ENCODE data around the gene SLC43A3.

The SLC43A3 gene

GRCh38 chr11:57430952-57431351 lies 4.0 kb upstream of the SLC43A3 start:
- no peak for DNase-seq
- Histone ChIP-seq H3K9me3 (ENCODE audit: control extremely low read depth in 1 of 5, control insufficient read depth in 4 of 5, insufficient read depth in 2 of 5, low read depth in 1 of 5, low read length in 4 of 5) (no peaks in the 10 kb centered on the region), H3K27ac (ENCODE audit: insufficient read depth in 1 of 2, low read depth in 1 of 2, low read length in 2 of 2, poor library complexity in 1 of 2, severe bottlenecking in 2 of 2) (no peak overlapping the region), H3K36me3 (ENCODE audit: control insufficient read depth in 4 of 4, insufficient read depth in 4 of 4, low read length in 3 of 4) (peaks cover 0 to 4% (median 0%) of the 10 kb centered on the region in 4 experiments), H3K4me3 (ENCODE audit: control insufficient read depth in 1 of 7, extremely low read depth in 1 of 7, insufficient read depth in 4 of 7, low read depth in 2 of 7, low read length in 6 of 7) (no peak overlapping the region), H3K4me1 (ENCODE audit: control extremely low read depth in 1 of 4, control insufficient read depth in 4 of 4, insufficient read depth in 4 of 4, low read length in 3 of 4) (peaks cover 11 to 65% (median 35%) of the 10 kb centered on the region in 4 experiments), H3K27me3 (replicated peaks in 2 of 5; ENCODE audit: control insufficient read depth in 4 of 5, insufficient read depth in 5 of 5, low read length in 4 of 5) (no peaks in the 10 kb centered on the region)
- ChIA-PET CTCF (interaction anchor here (0.6 to 5.8 kb wide), 15 partner anchors 12 to 213 kb away, joined by 3 to 48 read pairs (median 4); partner anchors contain the start of gene RTN4RL2), POLR2A (no interaction called here)
- WGBS (ENCODE audit: insufficient coverage) = 100% methylated on average over 1 of the region's 1 CpG

- Histone ChIP-seq H3K4me3 (ENCODE audit: control insufficient read depth in 1 of 7, extremely low read depth in 1 of 7, insufficient read depth in 4 of 7, low read depth in 2 of 7, low read length in 6 of 7) (no peak overlapping the region), H3K9me3 (ENCODE audit: control extremely low read depth in 1 of 5, control insufficient read depth in 4 of 5, insufficient read depth in 2 of 5, low read depth in 1 of 5, low read length in 4 of 5) (no peaks in the 10 kb centered on the region), H3K36me3 (ENCODE audit: control insufficient read depth in 4 of 4, insufficient read depth in 4 of 4, low read length in 3 of 4) (peaks cover 0 to 9% (median 0%) of the 10 kb centered on the region in 4 experiments), H3K27me3 (replicated peaks in 2 of 5; ENCODE audit: control insufficient read depth in 4 of 5, insufficient read depth in 5 of 5, low read length in 4 of 5) (no peaks in the 10 kb centered on the region), H3K27ac (ENCODE audit: insufficient read depth in 1 of 2, low read depth in 1 of 2, low read length in 2 of 2, poor library complexity in 1 of 2, severe bottlenecking in 2 of 2) (no peak overlapping the region), H3K4me1 (ENCODE audit: control extremely low read depth in 1 of 4, control insufficient read depth in 4 of 4, insufficient read depth in 4 of 4, low read length in 3 of 4) (peaks cover 14 to 70% (median 45%) of the 10 kb centered on the region in 4 experiments)
- CTCF ChIA-PET = interaction anchor here (0.7 to 5.8 kb wide), 13 partner anchors 10 to 214 kb away, joined by 3 to 48 read pairs (median 4); partner anchors contain the start of gene RTN4RL2
- WGBS (ENCODE audit: insufficient coverage) = 60% methylated on average over 1 of the region's 4 CpGs
- DNase-seq = no peak
- POLR2A ChIA-PET = interaction anchor here (0.6 kb wide), 1 partner anchor 11 kb away, joined by 3 read pairs; no protein-coding TSS in a partner anchor
Observed at GRCh38 chr11:57429946-57430345, 3.0 kb upstream of the SLC43A3 start.

- no peak for DNase-seq
- H3K4me1 ChIP-seq (ENCODE audit: control extremely low read depth in 1 of 4, control insufficient read depth in 4 of 4, insufficient read depth in 4 of 4, low read length in 3 of 4) = peaks cover 18 to 70% (median 57%) of the 10 kb centered on the region in 4 experiments
- H3K36me3 ChIP-seq (ENCODE audit: control insufficient read depth in 4 of 4, insufficient read depth in 4 of 4, low read length in 3 of 4) = peaks cover 0 to 18% (median 0%) of the 10 kb centered on the region in 4 experiments
- POLR2A ChIA-PET = no interaction called here
- no peaks in the 10 kb centered on the region for H3K9me3 ChIP-seq (ENCODE audit: control extremely low read depth in 1 of 5, control insufficient read depth in 4 of 5, insufficient read depth in 2 of 5, low read depth in 1 of 5, low read length in 4 of 5)
- H3K4me3 ChIP-seq (ENCODE audit: control insufficient read depth in 1 of 7, extremely low read depth in 1 of 7, insufficient read depth in 4 of 7, low read depth in 2 of 7, low read length in 6 of 7) = no peak overlapping the region
- WGBS (ENCODE audit: insufficient coverage) = 100% methylated on average over 4 of the region's 5 CpGs
- no peak overlapping the region for H3K27ac ChIP-seq (ENCODE audit: insufficient read depth in 1 of 2, low read depth in 1 of 2, low read length in 2 of 2, poor library complexity in 1 of 2, severe bottlenecking in 2 of 2)
- H3K27me3 ChIP-seq (replicated peaks in 2 of 5; ENCODE audit: control insufficient read depth in 4 of 5, insufficient read depth in 5 of 5, low read length in 4 of 5) = no peaks in the 10 kb centered on the region
- CTCF ChIA-PET = interaction anchor here (1.9 to 5.5 kb wide), 4 partner anchors 28 to 81 kb away, joined by 5 to 41 read pairs (median 6); no protein-coding TSS in a partner anchor
Observed at GRCh38 chr11:57428643-57429042, 1.7 kb upstream of the SLC43A3 start.

- peaks cover 0 to 26% (median 5%) of the 10 kb centered on the region in 4 experiments for H3K36me3 ChIP-seq (ENCODE audit: control insufficient read depth in 4 of 4, insufficient read depth in 4 of 4, low read length in 3 of 4)
- no peaks in the 10 kb centered on the region for H3K9me3 ChIP-seq (ENCODE audit: control extremely low read depth in 1 of 5, control insufficient read depth in 4 of 5, insufficient read depth in 2 of 5, low read depth in 1 of 5, low read length in 4 of 5)
- peaks cover 13 to 67% (median 52%) of the 10 kb centered on the region in 4 experiments for H3K4me1 ChIP-seq (ENCODE audit: control extremely low read depth in 1 of 4, control insufficient read depth in 4 of 4, insufficient read depth in 4 of 4, low read length in 3 of 4)
- no peak for DNase-seq
- no peak overlapping the region for H3K27ac ChIP-seq (ENCODE audit: insufficient read depth in 1 of 2, low read depth in 1 of 2, low read length in 2 of 2, poor library complexity in 1 of 2, severe bottlenecking in 2 of 2)
- ChIA-PET POLR2A (no interaction called here), CTCF (interaction anchor here (0.9 to 5.5 kb wide), 6 partner anchors 9 to 214 kb away, joined by 3 to 41 read pairs (median 3); no protein-coding TSS in a partner anchor)
- H3K27me3 ChIP-seq (replicated peaks in 2 of 5; ENCODE audit: control insufficient read depth in 4 of 5, insufficient read depth in 5 of 5, low read length in 4 of 5) = no peaks in the 10 kb centered on the region
- H3K4me3 ChIP-seq (ENCODE audit: control insufficient read depth in 1 of 7, extremely low read depth in 1 of 7, insufficient read depth in 4 of 7, low read depth in 2 of 7, low read length in 6 of 7) = no peak overlapping the region
- WGBS (ENCODE audit: insufficient coverage) = 86% methylated on average over 5 of the region's 8 CpGs
Observed at GRCh38 chr11:57427727-57428082, 784 bp upstream of the SLC43A3 start.

- no peaks in the 10 kb centered on the region for H3K27me3 ChIP-seq (replicated peaks in 2 of 5; ENCODE audit: control insufficient read depth in 4 of 5, insufficient read depth in 5 of 5, low read length in 4 of 5)
- H3K9me3 ChIP-seq (ENCODE audit: control extremely low read depth in 1 of 5, control insufficient read depth in 4 of 5, insufficient read depth in 2 of 5, low read depth in 1 of 5, low read length in 4 of 5) = no peaks in the 10 kb centered on the region
- peaks cover 0 to 37% (median 6%) of the 10 kb centered on the region in 4 experiments for H3K36me3 ChIP-seq (ENCODE audit: control insufficient read depth in 4 of 4, insufficient read depth in 4 of 4, low read length in 3 of 4)
- H3K4me1 ChIP-seq (ENCODE audit: control extremely low read depth in 1 of 4, control insufficient read depth in 4 of 4, insufficient read depth in 4 of 4, low read length in 3 of 4) = peaks cover 13 to 57% (median 43%) of the 10 kb centered on the region in 4 experiments
- H3K27ac ChIP-seq (ENCODE audit: insufficient read depth in 1 of 2, low read depth in 1 of 2, low read length in 2 of 2, poor library complexity in 1 of 2, severe bottlenecking in 2 of 2) = peak overlapping the region; percentile 69 to 82
- POLR2A ChIA-PET = interaction anchor here (0.6 to 1.8 kb wide), 2 partner anchors 212 to 1151 kb away, joined by 3 to 4 read pairs; no protein-coding TSS in a partner anchor
- CTCF ChIA-PET = interaction anchor here (0.7 to 5.5 kb wide), 8 partner anchors 10 to 115 kb away, joined by 3 to 41 read pairs (median 6); partner anchors contain the start of gene RTN4RL2
- peak in 2 of 3 donors; percentile 27 to 50 for DNase-seq
- 13% methylated on average over 15 of the region's 16 CpGs for WGBS (ENCODE audit: insufficient coverage)
- H3K4me3 ChIP-seq (ENCODE audit: control insufficient read depth in 1 of 7, extremely low read depth in 1 of 7, insufficient read depth in 4 of 7, low read depth in 2 of 7, low read length in 6 of 7) = peak overlapping the region in 6 of 7 experiments; percentile 54 to 81 (median 71)
Observed at GRCh38 chr11:57426439-57426928, 437 bp downstream of the SLC43A3 start.

- H3K4me3 ChIP-seq (ENCODE audit: control insufficient read depth in 1 of 7, extremely low read depth in 1 of 7, insufficient read depth in 4 of 7, low read depth in 2 of 7, low read length in 6 of 7) = peak overlapping the region in 6 of 7 experiments; percentile 54 to 81 (median 71)
- WGBS (ENCODE audit: insufficient coverage) = 74% methylated on average over 13 of the region's 15 CpGs
- ChIA-PET CTCF (interaction anchor here (0.7 to 5.5 kb wide), 14 partner anchors 10 to 215 kb away, joined by 3 to 41 read pairs (median 4); partner anchors contain the start of gene RTN4RL2), POLR2A (interaction anchor here (0.6 to 1.8 kb wide), 7 partner anchors 17 to 1152 kb away, joined by 3 to 6 read pairs (median 4); partner anchors contain the start of gene RTN4RL2)
- DNase-seq = no peak
- no peaks in the 10 kb centered on the region for H3K9me3 ChIP-seq (ENCODE audit: control extremely low read depth in 1 of 5, control insufficient read depth in 4 of 5, insufficient read depth in 2 of 5, low read depth in 1 of 5, low read length in 4 of 5)
- H3K27me3 ChIP-seq (replicated peaks in 2 of 5; ENCODE audit: control insufficient read depth in 4 of 5, insufficient read depth in 5 of 5, low read length in 4 of 5) = no peaks in the 10 kb centered on the region
- H3K4me1 ChIP-seq (ENCODE audit: control extremely low read depth in 1 of 4, control insufficient read depth in 4 of 4, insufficient read depth in 4 of 4, low read length in 3 of 4) = peaks cover 13 to 50% (median 43%) of the 10 kb centered on the region in 4 experiments
- H3K36me3 ChIP-seq (ENCODE audit: control insufficient read depth in 4 of 4, insufficient read depth in 4 of 4, low read length in 3 of 4) = peaks cover under 1 to 44% (median 9%) of the 10 kb centered on the region in 4 experiments
- H3K27ac ChIP-seq (ENCODE audit: insufficient read depth in 1 of 2, low read depth in 1 of 2, low read length in 2 of 2, poor library complexity in 1 of 2, severe bottlenecking in 2 of 2) = peak overlapping the region; percentile 62 to 82
Observed at GRCh38 chr11:57425565-57426438, 1.1 kb downstream of the SLC43A3 start.

Measured in common myeloid progenitor, CD34-positive (primary cell).